Activated CD8-positive, alpha-beta memory T cell treated with anti-CD3 and anti-CD28 coated beads for 48 hours (primary cell): Measurements from ENCODE around the gene TIFAB.

Source experiments
- DNase-seq, 3 experiments: peaks; one replicate each; pipeline ENCODE4 v3.0.0-alpha.2; 2020; ENCODE audit warnings: low read depth in 2 of 3, low spot score in 2 of 3

TIFAB gene

GRCh38 chr5:135428586-135428985 is 23.6 kb downstream of the TIFAB start:
- no peak for DNase-seq

GRCh38 chr5:135426102-135427082 is 25.8 kb downstream of the TIFAB start:
- no peak for DNase-seq

- no peak for DNase-seq
Observed at GRCh38 chr5:135425641-135426040, 26.5 kb downstream of the TIFAB start.

- no peak for DNase-seq
Observed at GRCh38 chr5:135423846-135424168, 28.3 kb downstream of the TIFAB start.

- no peak for DNase-seq
Observed at GRCh38 chr5:135423146-135423845, 28.9 kb downstream of the TIFAB start.

- no peak for DNase-seq
Observed at GRCh38 chr5:135422419-135422818, 29.7 kb downstream of the TIFAB start.

- no peak for DNase-seq
Observed at GRCh38 chr5:135417083-135417482, 35.1 kb downstream of the TIFAB start.

GRCh38 chr5:135405082-135405481 is 47.1 kb downstream of the TIFAB start:
- no peak for DNase-seq

- DNase-seq, result no peak
Observed at GRCh38 chr5:135402031-135402430, 50.1 kb downstream of the TIFAB start.

GRCh38 chr5:135400866-135401265 is 51.3 kb downstream of the TIFAB start:
- DNase-seq, result no peak

- no peak for DNase-seq
Observed at GRCh38 chr5:135399794-135400542, 52.2 kb downstream of the TIFAB start.

GRCh38 chr5:135398855-135399793 is 53.0 kb downstream of the TIFAB start, which contains the start of gene MACROH2A1:
MACROH2A1 (minus strand) TSS chr5:135399231; CDS start chr5:135389093, 10,138 bp downstream.
- peak; percentile 66 to 74 (median 70) for DNase-seq

- peak in 2 of 3 experiments; percentile 19 to 27 for DNase-seq
Observed at GRCh38 chr5:135398160-135398854, 53.8 kb downstream of the TIFAB start.
